GM06990 (cell line): ENCODE measurements around the gene HGD.
"Not testable (repeated sequence)": the region's sequence is repeated elsewhere in the genome, so short reads cannot be mapped to it uniquely, and the experiment has no call there.

Source experiments
- DNase-seq: peaks from one replicate; pipeline ENCODE4 v3.0.0-alpha.2; 2011; ENCODE audit not compliant: insufficient read length; ENCODE audit errors: extremely low read depth
- H3K27me3 ChIP-seq: replicated peaks from 2 replicates; pipeline ENCODE4 v1.6.0; 2011; ENCODE audit warnings: low read length; ENCODE audit not compliant: control insufficient read depth, insufficient read depth
- H3K36me3 ChIP-seq: 2 replicates; pipeline ENCODE4 v1.5.1; 2011; ENCODE audit warnings: low read length; ENCODE audit not compliant: control insufficient read depth, insufficient read depth
- H3K4me3 ChIP-seq: replicated peaks from 2 replicates; pipeline ENCODE4 v1.5.1; 2011; ENCODE audit warnings: low read depth, mild to moderate bottlenecking, control low read depth, low read length
- CTCF ChIP-seq: IDR thresholded peaks from 2 replicates; pipeline ENCODE4 v1.5.1; 2011; ENCODE audit warnings: low read length, control low read depth, mild to moderate bottlenecking, inconsistent platforms; ENCODE audit not compliant: insufficient read depth, poor library complexity, severe bottlenecking

HGD gene

DNA sequence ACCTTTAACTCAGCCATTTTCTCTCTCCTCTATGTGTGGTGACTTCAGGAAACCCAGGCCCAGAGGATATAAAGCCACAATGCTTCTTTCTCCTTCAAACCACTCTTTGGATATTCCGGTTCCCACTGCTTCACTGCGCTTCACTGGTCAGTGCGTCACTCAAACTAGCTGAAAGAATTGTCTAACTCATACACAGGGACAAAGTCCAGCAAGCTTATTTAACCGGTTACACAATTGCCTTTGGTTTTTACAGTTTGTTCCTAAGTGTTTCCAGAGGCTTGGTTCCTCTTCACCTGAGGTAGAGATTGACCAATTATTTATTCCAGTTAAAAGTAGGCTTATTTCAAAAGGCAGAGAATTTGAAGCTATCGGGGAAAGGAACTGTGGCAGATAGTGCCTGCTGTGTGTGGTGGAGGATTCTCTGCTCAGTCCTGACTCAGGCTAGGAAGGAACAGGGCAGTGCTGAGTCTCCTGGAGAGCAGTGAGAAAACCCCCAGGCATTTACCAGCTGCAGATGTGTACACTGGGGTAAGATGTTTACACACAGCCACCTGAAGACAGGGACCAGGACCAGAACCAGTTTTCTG lies at the start of gene HGD:
Gene HGD, minus strand, starts transcription at position 145 of the 587 bp plus-strand sequence. Its CDS starts 128 bp downstream, at position 17.
- no peaks in the 10 kb centered on the region for H3K27me3 ChIP-seq
- DNase-seq: no peak
- H3K4me3 ChIP-seq: no peak within 1 kb of the TSS

GRCh38 chr3:120730576-120731542 lies 48.8 kb upstream of the HGD start:
- no peak for DNase-seq
- H3K4me3 ChIP-seq: no peak overlapping the region
- TF ChIP-seq CTCF: no peak
- H3K27me3 ChIP-seq: no peaks in the 10 kb centered on the region
- H3K36me3 ChIP-seq: no peaks in the 10 kb centered on the region; the same call in 1 of the 2 replicates

More for the DNA sequence above, at the start of gene HGD:
- no peaks in the 10 kb centered on the region for H3K36me3 ChIP-seq
- no peak for TF ChIP-seq CTCF

DNA sequence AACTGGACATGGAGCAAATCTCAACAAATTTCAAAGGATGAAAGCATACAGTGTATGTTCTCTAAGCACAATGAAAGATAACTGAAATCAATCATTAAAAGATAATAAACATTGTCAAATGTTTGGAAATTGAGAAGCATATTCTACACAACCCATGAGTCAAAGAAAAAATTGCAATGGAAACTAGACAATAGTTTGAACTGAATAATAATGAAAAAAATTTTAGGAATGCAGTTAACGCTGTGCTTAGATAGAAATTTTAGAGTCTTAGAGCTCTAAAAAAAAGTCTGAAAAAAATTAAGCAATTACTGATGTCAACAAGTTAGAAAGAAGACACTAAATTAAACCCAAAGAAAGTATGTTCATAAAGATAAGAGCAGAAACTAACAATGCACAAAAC lies 44.8 kb upstream of the HGD start:
- TF ChIP-seq CTCF: no peak
- H3K27me3 ChIP-seq: no peaks in the 10 kb centered on the region
- no peak for DNase-seq
- H3K36me3 ChIP-seq: no peaks in the 10 kb centered on the region; the same call in 1 of the 2 replicates
- H3K4me3 ChIP-seq: no peak overlapping the region

DNA sequence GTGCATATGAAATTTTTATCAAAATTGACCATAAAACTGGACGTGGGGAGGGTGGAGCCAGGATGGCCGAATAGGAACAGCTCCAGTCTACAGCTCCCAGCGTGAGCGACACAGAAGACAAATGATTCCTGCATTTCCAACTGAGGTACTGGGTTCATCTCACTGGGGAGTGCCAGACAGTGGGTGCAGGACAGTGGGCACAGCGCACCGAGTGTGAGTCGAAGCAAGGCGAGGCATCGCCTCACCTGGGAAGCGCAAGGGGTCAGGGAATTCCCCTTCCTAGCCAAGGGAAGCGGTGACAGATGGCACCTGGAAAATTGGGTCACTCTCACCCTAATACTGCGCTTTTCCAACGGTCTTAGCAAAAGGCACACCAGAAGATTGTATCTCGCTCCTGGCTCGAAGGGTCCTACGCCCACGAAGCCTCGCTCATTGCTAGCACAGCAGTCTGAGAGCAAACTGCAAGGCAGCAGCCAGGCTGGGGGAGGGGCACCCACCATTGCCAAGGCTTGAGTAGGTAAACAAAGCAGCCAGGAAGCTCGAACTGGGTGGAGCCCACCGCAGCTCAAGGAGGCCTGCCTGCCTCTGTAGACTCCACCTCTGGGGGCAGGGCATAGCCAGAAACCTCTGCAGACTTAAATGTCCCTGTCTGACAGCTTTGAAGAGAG lies 37.3 kb upstream of the HGD start:
- H3K4me3 ChIP-seq, H3K27me3 ChIP-seq, DNase-seq, H3K36me3 ChIP-seq: not testable (repeated sequence)

GRCh38 chr3:120713262-120713661 lies 31.2 kb upstream of the HGD start:
- no peak for TF ChIP-seq CTCF
- no peak for DNase-seq
- H3K27me3 ChIP-seq: no peaks in the 10 kb centered on the region
- H3K36me3 ChIP-seq: no peaks in the 10 kb centered on the region; the same call in 1 of the 2 replicates
- no peak overlapping the region for H3K4me3 ChIP-seq

DNA sequence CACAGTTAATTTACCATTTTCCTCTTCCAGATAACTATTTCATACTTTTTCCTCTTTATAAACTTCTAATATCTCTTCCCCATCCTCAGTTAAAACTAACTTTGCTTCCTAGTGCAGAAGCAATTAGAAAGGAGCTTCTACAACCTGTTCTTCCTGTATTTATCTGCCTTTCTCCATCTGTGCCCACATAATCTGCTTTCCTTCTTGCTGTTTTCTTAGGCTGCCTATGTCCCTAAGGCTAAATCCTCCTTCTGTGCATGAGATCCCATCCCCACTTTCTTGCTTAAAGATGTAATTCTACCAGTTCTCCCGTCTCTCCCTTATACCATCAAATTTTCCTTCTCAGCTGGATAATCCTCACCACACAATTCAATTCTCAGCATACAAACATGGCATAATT lies 28.3 kb upstream of the HGD start:
- no peak for TF ChIP-seq CTCF
- DNase-seq: no peak
- no peaks in the 10 kb centered on the region; the same call in 1 of the 2 replicates for H3K36me3 ChIP-seq
- H3K4me3 ChIP-seq: no peak overlapping the region
- no peaks in the 10 kb centered on the region for H3K27me3 ChIP-seq
